Peyer's patch (tissue), 4 donors: ENCODE measurements around the gene FAM229A.

Experiments
- CTCF ChIP-seq, 6 experiments: fragments of 450-650 bp in 4 of 6; fragments of 200-600 bp in 2 of 6; sonication (generic) in 1 of 6; IDR thresholded peaks; one replicate each; pipeline ENCODE4 v1.5.1; 2017 to 2019; ENCODE audit warnings: antibody characterized with exemption in 6 of 6, mild to moderate bottlenecking in 3 of 6, moderate library complexity in 1 of 6
- POLR2A ChIP-seq, 2 donors: fragments of 450-650 bp; IDR thresholded peaks; one replicate each; pipeline ENCODE4 v1.5.1; 2017; ENCODE audit warnings: antibody characterized with exemption in 2 of 2, mild to moderate bottlenecking in 2 of 2, moderate library complexity in 2 of 2

DNA sequence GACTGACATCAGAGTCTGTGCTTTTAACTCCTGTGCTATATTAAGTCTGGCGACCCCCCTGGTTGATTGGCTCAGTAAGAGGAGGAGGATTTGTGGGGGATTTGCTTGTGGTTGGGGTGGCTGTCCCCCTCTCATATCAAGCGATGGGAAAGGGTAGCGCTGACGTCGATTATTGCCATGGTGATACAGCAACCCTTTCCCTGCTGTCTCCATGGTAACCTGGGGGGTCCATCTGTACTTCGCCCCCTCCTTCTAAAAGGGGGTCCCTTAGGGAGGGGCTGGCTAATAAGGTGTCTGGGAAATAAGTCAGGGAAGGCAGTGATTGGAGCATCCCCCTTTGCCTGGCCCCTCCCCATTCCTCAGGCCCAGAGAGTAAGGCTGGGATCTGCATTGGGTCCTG lies 4.7 kb downstream of the FAM229A start:
- TF ChIP-seq CTCF (IDR thresholded peaks at IDR 0.05) (no peak), POLR2A (IDR thresholded peaks at IDR 0.05) (no peak)
